ENCODE results near the gene CNDP2.

CNDP2 gene

GRCh38 chr18:74472312-74472711 is 23.9 kb upstream of the CNDP2 start:
- DNase-seq (ENCODE audit: low read depth in 3 of 3), result no peak

DNA sequence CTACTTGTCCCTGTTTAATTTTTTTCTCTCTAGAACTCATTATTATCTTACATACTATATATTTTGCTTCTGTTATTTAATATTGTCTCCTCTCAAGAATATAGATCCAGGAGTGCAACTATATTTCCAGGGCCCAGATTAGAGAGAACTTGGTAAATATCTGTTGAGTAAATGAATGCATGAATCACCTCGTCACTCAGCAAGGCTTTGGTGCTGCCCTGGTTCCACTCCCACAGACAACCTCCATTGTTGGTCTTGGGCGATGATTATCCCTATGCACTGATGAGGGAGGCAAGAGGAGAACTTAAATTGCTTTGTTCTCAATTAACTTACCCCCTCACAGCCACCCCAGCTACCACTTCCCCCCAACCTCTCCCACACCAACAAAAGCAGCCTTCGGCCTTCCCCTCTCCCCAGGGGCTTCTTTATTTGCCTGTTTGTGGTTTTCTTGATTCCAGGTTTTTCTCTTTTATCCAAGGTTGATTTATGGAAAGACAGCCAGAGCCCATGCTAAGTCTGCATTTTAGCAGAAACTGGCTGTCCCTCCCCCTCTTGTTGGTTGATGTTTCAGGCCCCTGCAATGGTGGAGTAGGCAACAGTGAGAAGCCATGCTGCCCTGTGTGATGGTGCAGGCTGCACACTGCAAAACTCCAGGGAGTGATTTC is 22.1 kb upstream of the CNDP2 start:
- no peak for DNase-seq (ENCODE audit: low read depth in 3 of 3)

- no peak for DNase-seq (ENCODE audit: low read depth in 3 of 3)
Observed at GRCh38 chr18:74476140-74476539, 20.0 kb upstream of the CNDP2 start.

DNA sequence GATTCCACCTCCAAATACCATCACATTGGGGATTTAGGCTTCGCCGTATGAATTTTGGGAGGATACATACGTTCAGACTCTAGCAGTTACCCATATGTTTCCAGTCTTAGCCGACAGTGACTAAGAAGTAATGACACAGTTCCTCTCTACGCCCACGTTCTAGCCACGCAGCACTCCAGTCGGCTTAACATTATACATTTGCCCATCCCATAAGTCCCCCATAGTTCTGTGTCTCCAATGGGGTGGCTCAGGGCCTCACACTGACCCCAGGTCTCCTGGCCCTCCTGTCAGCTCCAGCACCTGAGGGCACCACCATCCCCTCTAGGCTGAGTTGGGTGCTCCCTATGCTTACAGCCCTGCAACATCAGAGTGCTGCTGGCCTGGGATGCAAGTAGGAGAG is 18.4 kb upstream of the CNDP2 start:
- DNase-seq (ENCODE audit: low read depth in 3 of 3), result no peak

GRCh38 chr18:74478316-74478715 is 17.8 kb upstream of the CNDP2 start:
- DNase-seq (ENCODE audit: low read depth in 3 of 3), result no peak

- no peak for DNase-seq (ENCODE audit: low read depth in 3 of 3)
Observed at GRCh38 chr18:74478880-74479279, 17.3 kb upstream of the CNDP2 start.

DNA sequence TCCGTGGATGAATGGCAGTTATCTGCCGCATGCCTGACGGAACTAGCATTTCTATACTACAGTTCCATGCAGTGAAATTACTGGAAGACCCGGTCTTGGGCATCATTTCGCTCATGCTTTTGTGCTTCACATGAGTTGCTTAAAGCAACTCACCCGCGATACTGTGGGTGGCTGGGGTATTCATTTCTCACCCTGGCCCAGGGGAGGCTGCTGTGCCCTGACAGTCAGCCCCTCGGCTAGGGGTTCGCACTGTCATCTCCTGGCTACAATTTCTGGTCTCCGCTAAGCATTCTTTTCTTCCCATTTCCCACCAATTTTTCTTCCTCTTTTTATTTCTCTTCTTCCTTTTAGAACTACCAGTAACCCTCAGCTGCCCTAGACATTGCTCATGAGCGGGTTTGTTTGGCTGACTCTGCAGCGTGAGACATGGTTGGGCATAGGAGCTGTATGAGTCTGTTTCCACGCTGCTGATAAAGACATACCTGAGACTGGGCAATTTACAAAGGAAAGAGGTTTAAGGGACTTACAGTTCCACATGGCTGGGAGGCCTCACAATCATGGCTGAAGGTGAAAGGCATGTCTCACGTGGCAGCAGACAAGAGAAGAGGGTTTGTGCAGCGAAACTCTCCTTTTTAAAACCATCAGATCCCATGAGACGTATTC is 16.5 kb upstream of the CNDP2 start:
- no peak for DNase-seq (ENCODE audit: low read depth in 3 of 3)

- DNase-seq (ENCODE audit: low read depth in 3 of 3), result no peak
Observed at GRCh38 chr18:74480149-74480651, 16.0 kb upstream of the CNDP2 start.

GRCh38 chr18:74482697-74483096 is 13.5 kb upstream of the CNDP2 start:
- DNase-seq (ENCODE audit: low read depth in 3 of 3), result no peak

DNA sequence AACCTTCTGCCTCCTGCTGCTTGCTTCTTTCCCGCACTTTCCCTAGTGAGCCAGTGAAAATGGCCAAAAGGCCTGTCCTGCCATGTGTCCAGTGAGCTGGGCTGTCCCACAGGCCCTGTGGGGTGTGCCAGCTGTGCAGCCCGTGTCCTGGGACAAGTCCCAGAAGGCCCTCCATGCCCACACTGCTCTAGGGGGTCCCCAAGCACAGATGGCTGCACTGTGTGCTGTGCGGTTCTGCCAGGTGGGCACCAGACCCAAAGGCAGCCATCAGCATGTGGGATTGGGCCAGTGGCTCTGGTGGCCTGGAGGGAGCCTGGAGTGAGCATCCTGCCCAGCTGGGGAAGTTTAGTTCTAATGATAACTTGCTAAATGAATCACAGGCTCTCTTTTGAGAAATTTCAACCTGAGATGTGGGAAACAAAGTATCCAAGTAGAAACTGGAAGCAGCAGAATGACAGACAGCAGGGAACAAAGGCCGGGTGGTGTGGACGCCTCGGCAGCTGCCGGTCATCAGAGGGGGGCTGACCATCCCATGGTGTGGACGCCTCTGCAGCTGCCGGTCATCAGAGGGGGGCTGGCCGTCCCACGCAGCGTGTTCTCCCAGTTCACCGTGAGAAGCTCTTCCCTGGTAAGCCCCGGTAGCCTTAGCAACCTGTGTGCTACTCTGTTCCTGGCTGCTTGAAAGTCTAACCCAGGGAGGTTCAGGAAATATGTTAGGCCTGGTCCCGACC is 9.9 kb upstream of the CNDP2 start:
- no peak for DNase-seq (ENCODE audit: low read depth in 3 of 3)

DNA sequence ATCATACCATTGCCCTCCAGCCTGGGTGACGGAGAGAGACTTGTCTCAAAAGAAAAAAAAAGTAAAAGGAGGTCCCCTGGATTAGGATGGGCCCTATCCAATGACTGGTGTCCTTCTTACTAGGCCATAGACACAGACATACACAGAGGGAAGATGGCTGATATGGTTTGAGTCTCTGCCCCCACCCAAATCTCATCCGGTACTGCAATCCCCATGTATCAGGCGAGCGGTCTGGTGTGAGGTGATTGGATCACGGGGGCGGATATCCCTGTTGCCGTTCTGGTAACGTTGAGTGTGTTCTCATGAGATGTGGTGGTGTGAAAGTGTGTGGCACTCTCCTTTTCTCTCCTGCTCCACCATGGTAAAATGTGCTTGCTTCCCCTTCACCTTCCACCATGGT is 7.8 kb upstream of the CNDP2 start:
- no peak for DNase-seq (ENCODE audit: low read depth in 3 of 3)

DNA sequence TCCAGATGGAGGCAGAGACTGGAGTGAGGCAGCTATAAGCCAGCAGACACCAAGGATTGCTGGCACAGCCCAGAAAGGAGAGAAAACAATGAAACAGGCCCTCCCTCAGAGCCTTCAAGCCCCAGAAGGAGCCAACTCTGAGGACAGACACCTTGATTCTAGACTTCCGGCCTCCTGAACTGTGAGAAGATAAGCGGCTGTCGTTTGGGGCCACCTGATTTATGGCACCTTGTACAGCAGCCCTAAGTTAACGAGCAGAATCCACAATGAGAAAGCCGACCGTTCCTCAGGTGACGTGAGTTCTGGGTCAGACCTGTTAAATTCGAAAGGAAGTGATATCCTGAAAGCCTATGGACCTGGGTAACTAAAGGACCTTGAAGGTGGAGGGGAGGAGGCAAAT is 7.3 kb upstream of the CNDP2 start:
- no peak for DNase-seq (ENCODE audit: low read depth in 3 of 3)

- DNase-seq (ENCODE audit: low read depth in 3 of 3), result no peak
Observed at GRCh38 chr18:74489676-74490075, 6.5 kb upstream of the CNDP2 start.

DNA sequence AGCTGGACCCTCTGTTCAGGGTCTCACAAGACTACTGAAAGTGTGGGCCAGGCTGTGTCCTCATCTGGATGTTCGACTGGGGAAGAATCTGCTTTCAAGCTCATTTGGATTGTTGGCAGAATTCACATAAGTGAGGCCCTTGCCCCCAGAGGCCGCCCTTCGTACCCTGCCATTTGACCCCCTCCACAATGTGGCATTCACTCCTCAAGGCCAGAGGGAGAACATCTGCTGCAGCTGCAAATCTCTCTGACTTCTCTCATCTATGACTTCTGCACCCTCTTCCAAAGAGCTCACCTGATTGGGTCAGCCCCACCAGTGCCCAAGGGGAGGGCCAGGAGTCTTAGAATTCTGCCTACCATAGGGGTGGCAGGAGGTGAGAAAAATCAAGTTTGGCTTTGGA is 3.9 kb upstream of the CNDP2 start:
- no peak for DNase-seq (ENCODE audit: low read depth in 3 of 3)

DNA sequence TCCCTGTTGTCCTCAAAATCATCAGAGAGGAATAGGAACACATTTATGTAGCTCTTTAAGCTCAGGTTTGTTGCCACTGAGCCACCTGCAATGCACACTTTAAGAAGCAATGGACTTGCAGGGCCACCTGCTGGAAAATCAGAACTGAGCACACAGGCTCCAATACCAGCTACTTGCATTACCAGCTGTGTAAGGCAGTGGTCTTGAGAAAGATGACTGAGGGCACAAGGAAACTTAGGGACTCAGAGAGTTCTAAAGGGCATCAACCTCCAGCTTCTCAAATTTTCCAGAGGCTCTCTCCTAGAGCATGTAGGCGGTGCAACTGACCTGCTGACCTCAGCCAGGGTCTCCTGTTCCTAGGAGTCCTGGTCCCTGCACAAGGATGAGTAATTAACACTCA is 2.5 kb upstream of the CNDP2 start:
- peak in 1 of 3 experiments; percentile 14 for DNase-seq (ENCODE audit: low read depth in 3 of 3)

GRCh38 chr18:74494514-74494913 is 1.6 kb upstream of the CNDP2 start:
- no peak for DNase-seq (ENCODE audit: low read depth in 3 of 3)

DNA sequence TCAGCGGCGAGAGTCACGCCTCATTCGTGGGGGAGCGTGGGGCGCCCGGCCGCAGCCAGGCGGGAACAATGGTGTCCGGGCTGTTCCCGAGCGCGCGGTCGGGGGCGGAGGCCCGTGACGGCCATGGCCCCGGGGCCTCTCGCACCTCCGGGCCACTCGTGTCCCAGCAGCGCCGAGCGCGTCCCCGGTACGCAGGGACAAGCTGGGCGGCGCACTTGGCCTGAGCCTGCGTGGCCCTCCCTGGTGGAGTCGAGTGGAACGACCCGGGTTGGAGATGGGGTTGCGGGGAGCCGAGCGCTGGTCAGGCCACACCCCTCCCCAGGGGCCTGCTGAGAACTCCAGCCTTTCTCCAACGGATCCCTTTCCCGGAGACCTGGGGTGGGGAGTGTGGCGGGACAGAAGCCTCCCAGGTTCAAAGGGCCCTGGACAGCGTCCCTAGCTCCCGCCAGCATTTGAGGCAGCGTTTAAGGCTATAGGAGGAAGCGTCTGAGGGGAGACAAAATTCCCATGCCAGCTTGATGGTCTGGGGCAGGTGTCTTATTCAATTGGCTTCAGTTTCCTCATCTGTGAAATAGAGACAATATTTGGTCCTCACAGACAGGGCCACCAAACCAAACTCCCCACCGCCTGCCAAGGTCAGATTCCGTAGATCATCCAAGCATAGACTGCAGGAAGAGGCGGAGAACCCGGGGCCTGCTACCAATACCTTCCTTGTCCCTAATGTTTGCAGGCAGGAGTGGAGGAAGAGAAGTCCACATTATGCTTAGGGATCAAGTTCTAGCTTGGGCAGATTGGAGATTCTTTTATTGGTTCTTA is 553 bp downstream of the CNDP2 start:
- peak in 2 of 3 experiments; percentile 8 to 33 for DNase-seq (ENCODE audit: low read depth in 3 of 3)

DNA sequence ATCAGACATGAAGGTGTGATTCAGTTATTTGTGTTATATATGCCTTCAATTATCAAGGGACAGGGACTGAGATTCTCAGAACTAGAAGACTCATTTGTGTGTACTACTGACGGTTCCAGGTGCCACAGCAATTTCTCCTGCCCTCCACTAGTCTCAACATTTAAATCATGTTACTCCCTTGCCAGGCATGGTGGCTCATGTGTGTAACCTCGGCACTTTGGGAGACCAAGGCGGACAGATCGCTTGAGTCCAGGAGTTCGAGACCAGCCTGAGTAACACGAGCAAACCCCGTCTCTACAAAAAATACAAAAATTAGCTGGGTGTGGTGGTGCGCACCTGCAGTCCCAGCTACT is 1.1 kb downstream of the CNDP2 start:
- DNase-seq (ENCODE audit: low read depth in 3 of 3), result no peak

DNA sequence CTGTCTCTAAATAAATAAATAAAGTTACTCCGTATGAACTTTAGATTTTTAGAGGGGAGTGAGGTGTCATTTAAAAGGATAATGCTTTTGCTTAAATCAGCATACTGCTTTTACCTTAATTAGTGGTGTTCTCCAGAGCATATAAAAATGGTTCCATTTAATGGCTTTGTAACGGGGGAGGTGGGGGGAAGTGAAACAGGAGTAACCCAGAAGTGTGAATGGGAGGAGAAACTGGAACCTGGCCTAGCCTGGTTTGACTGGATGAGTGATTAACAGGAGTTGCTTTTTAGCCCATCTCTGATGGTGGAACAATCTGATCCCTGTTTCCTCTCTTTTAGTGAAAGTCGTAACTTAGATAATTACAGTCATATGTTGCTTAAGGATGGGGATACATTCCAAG is 1.6 kb downstream of the CNDP2 start:
- no peak for DNase-seq (ENCODE audit: low read depth in 3 of 3)

- DNase-seq (ENCODE audit: low read depth in 3 of 3), result peak; percentile 66 to 79 (median 67)
Observed at GRCh38 chr18:74498712-74499627, 2.8 kb downstream of the CNDP2 start.

- peak; percentile 8 to 23 (median 13) for DNase-seq (ENCODE audit: low read depth in 3 of 3)
Observed at GRCh38 chr18:74499633-74500032, 3.5 kb downstream of the CNDP2 start.
